Epithelial cell of proximal tubule (primary cell): ENCODE results near the gene TGFBR3. TPM values are rescaled to one million over a fixed set of nuclear protein-coding genes. Genes with fewer than 3 reads are reported as not detected.

Experiments
- DNase-seq: peaks from one replicate; pipeline ENCODE4 v3.0.0-alpha.2; 2011; ENCODE audit warnings: low read depth
- H3K4me3 ChIP-seq: 2 replicates; pipeline ENCODE4 v1.5.1; 2011; ENCODE audit warnings: low read depth, mild to moderate bottlenecking, low read length
- total RNA-seq: library from RNA; depleted of rRNA; stranded (reverse); fragments of >200 nt; gene quantifications from 2 replicates; pipeline ENCODE4 v1.2.3, GENCODE V29; 2015
- TF ChIP-seq, protein P1 (sequence below): conservative IDR thresholded peaks from 2 replicates; pipeline ENCODE4 v1.5.1; 2012; ENCODE audit warnings: low read depth, mild to moderate bottlenecking, low read length

TGFBR3 gene
- total RNA-seq, 1 donor from 2014 or later: 6.9 TPM

DNA sequence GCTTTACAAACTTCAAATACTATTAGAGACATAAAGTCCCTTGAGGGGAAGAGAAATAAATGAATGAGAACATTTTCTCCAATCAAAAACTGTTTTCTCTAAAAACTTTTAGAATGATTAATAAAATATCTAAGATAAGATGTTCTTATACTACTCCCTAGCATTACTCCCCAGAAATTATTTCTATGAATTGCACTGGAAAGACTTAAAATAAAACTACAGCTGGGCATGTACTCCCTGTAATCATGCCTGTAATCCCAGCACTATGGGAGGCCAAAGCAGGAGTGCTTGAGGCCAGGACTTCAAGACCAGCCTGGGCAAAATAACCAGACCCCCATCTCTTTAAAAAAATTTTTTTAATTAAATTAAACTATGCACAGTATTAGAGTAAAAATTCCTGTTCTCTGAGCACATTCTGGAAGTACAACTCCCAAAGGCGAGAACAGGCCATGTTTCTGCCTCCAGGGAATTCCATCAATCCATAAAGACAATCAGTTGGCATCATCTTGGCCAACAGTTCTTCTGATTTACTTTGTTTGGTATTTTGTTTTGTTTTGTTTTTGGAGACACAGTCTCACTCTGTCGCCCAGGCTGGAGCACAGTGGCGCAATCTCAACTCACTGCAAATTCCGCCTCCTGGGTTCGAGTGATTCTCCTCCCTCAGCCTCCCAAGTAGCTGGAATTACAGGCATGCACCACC, 77.9 kb downstream of the TGFBR3 start:
- TF ChIP-seq, protein P1, sequence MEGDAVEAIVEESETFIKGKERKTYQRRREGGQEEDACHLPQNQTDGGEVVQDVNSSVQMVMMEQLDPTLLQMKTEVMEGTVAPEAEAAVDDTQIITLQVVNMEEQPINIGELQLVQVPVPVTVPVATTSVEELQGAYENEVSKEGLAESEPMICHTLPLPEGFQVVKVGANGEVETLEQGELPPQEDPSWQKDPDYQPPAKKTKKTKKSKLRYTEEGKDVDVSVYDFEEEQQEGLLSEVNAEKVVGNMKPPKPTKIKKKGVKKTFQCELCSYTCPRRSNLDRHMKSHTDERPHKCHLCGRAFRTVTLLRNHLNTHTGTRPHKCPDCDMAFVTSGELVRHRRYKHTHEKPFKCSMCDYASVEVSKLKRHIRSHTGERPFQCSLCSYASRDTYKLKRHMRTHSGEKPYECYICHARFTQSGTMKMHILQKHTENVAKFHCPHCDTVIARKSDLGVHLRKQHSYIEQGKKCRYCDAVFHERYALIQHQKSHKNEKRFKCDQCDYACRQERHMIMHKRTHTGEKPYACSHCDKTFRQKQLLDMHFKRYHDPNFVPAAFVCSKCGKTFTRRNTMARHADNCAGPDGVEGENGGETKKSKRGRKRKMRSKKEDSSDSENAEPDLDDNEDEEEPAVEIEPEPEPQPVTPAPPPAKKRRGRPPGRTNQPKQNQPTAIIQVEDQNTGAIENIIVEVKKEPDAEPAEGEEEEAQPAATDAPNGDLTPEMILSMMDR: no peak
- no peak for DNase-seq
- H3K4me3 ChIP-seq: no peak overlapping the region

DNA sequence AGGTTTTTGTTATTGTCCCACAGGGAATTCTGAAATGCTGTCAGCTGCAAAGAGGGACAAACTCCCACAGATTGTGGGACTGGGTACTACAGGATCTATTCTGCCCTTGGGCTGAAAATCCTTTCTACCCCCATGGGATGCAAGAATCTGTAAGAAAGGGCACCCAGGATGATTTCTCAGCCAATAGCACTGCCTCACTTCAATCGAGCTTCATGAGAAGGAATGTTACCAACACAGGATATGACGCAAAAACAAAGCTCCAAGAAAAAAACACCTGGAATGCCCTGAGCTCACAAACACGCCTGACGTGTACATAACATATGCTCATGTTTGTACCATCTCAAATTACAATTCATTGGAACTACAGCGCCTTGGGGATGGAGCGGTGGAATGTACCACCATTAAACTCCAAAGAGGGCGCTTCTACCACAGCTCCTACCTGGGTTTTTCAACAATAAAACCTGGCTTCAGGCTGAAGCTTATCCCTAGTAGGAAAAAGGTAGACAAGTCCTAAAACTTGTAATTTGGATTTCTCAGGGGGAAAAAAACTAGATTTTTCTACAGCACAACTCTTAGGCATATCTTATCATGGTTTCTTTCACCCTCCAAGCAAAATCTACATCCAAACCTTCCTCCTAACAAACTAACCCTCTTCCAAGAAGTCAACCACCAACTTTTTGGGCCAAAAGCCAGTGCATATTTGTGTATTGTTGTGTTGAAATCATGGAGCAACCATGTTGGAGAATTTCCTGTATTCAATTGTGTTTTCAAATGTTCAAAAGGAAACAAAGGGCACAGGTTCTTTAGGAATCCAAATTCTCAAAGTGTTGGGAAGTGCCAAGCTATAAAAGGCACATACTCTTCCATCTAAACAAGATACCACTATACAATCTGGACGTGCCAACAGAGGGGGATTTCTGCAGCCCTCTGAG, 78.9 kb downstream of the TGFBR3 start:
- TF ChIP-seq, protein P1: no peak
- DNase-seq: no peak
- no peak overlapping the region for H3K4me3 ChIP-seq

DNA sequence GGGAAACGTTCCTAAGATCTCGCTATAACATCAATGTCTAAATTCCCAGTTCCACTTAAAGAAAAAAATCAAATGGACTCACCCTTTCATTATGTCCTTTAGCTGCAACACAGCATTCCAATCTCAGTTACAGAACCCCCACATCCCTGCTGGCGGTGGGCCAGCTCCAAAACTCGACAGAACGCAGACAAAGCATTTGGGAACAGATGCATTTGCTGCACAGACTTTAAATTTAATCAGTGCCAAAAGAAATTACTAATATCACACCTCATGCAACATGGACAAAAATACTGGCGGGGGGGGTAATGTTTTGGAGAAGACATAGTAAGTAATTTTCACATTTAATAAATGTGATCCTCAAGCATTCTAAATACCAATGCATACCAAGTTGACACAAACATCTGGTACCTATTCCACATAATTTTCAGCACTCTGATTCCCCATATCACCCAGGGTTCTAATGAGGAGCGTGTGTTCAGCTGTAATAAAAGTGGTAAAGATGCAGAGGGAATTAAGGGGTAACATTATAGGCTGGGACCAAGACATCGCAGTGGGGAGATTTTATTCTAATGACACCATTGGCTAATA, 79.7 kb downstream of the TGFBR3 start:
- no peak overlapping the region for H3K4me3 ChIP-seq
- DNase-seq: no peak
- TF ChIP-seq, protein P1: no peak

DNA sequence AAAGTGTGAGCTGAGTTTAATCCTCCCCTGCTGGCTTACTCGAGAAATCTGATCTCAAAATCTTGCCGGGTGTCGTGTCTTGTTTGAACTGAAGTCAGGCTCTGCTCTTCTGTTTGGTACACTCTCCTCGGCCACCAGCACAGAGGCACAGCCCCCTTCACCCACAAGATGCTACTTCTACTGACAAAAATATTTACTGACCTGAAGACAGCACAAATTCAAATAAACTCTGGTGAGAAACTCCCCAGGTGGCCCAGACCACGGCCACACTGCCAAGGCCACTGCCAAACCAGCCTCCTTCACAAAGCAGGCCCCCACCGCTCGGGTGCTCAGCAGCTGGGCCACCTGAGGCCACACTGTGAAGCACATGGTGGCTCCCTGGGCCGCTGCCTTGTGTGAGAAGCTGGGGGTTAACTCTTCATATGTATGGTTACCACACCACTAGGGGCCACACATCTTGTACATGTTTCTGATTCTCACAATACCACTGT, 80.6 kb downstream of the TGFBR3 start:
- DNase-seq: no peak
- TF ChIP-seq, protein P1: no peak
- no peak overlapping the region for H3K4me3 ChIP-seq

DNA sequence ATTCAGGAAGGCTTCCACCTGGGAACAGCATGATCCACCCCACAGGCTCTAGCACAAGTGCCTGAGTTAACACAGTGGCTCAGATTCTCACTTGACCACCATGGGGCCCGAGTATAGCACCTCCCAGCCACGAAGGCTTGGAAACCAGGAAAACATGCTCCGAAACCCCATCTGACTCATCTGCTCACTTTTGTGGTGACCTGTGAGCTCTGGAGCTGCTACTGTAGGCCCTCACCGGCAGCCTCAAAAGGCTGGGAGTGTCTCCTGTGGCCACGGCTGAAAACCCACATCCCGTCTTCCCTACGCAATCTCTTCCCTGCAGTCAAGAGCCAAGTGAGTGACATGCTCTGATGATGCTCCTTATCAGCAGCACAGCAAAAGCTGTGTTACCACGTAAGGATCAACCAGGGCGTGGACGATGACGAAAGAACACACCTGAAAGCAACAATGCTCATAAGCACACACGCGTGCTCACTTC, 81.4 kb downstream of the TGFBR3 start:
- H3K4me3 ChIP-seq: no peak overlapping the region
- DNase-seq: no peak
- TF ChIP-seq, protein P1: no peak

DNA sequence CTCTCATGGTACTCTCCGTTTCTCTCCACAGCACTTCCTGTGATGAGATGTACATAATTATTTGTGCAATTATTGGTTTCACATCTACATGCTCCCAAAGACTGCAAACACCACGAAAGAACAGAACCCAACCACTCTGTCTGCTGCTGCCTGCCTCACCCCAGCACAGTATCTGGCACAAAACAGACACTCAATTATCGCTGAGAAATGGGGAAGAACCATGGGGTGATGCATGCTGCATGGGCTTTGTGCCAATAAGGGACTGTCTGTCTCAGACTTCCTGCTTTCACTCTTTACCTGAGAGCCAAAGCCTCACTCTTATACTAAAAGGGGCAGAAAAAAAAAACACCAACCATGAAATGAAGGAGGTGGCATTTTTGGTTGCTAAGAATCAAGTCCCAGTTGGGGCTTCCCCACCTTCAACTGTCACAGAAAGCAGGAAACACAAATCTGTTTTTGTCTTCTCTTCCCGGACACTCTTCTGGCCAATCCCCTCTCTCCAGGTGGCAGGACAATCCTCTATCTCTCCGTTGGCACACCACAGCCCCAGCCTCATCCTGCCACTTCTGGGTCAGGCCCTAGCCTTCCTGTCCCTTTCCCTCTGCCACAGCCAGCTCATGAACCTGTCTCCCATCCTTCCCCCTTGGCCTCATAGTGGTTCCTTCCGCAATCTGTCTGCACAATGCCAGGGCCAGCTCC, 82.0 kb downstream of the TGFBR3 start:
- H3K4me3 ChIP-seq: no peak overlapping the region
- TF ChIP-seq, protein P1: no peak
- DNase-seq: no peak
